GM19324 (cell line): ENCODE results near the gene KLK13.
A peak's percentile ranks its signal among the peaks of the same experiment; 100 is the strongest.

ENCODE experiments used
- ATAC-seq: cut with Tn5 transposase; IDR thresholded peaks from one replicate; pipeline ENCODE4 v1.9.1; 2021; ENCODE audit warnings: mild to moderate bottlenecking, moderate library complexity; ENCODE audit not compliant: unreplicated experiment, low FRiP score

Gene KLK13, protein sequence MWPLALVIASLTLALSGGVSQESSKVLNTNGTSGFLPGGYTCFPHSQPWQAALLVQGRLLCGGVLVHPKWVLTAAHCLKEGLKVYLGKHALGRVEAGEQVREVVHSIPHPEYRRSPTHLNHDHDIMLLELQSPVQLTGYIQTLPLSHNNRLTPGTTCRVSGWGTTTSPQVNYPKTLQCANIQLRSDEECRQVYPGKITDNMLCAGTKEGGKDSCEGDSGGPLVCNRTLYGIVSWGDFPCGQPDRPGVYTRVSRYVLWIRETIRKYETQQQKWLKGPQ

DNA sequence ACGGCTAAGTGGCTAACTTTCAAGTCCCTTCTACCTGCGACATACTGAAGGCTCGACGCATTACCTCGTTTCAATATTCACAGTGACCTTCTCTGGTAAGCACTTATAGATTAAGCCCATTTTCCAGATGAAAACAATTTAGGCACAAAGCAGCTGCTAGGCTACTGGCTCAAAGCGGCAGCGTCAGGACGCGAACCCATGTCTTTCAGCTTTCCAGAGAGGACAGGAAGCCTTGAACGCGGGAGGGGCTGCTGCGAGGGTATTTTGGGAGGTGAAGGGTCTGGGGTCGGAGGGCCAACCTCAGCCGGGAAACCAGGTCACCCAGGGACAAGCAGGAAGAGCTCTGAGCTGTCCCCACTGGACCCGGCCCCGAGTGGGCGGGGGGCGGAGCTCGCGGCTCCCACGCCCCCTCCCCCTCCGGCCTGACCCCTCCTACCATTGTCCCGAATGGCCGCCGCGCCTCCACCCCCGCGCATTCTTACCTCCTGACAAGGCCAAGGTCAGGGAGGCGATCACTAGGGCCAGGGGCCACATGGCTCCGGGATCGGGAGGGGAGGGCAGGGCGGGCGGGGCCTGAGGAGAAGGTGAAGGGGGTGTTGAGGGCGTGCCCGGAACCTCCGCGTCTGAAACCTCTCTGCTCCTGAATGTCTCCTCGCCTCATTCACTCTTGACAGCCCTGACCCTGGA lies at the start of gene KLK13:
KLK13 (minus strand) TSS at position 559 of the 687 bp plus-strand sequence; CDS start at position 534, 25 bp downstream.
- no peak for ATAC-seq

DNA sequence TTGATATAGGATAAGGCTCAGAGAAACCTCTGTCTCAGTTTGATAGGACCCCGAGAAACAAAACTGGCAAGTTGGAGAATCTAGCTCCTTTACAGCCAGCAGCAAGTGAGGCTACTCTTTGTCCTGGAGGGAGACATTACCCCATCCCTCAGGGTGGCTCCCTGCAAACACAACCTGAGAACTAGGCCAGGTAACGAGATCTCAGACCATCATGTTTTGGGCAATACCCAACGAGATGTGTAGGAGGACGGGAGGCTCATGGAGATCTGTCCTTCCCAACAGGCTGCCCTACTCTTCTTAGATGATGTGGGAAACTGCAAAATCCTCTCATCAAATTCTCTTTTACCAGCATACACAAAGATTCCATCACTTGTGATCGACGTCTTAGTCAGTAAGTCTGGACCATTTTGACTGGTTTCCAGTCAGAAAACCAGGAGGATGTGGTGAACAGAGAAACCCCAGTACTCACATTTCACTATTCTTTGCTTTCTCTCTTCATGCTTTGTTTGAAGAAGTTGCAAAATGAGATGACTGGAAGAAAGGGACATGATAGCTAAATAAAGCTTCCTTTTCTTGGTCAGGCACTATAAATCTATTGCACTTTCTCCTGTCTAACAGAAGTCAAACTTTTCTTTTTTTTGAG lies 49.3 kb upstream of the KLK13 start:
- no peak for ATAC-seq

DNA sequence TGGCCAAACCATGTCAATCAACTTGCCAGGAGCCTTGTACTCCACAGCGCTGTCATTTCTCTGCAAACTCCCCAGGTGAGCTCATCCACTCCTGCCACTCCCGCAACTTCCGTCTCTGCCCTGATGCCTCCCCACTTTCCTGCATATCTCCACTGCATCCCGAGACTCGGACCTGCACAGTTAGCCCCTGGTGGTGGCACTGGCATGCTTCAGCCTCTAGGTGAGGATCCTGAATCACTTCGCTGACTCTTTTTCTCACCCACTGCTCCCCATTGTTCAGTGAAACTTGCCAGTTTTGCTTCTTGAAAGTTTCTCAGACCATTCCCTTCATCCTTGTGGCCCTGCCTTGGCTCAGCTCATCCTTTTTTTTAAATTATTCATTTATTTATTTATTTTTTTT lies 46.7 kb upstream of the KLK13 start:
- no peak for ATAC-seq

DNA sequence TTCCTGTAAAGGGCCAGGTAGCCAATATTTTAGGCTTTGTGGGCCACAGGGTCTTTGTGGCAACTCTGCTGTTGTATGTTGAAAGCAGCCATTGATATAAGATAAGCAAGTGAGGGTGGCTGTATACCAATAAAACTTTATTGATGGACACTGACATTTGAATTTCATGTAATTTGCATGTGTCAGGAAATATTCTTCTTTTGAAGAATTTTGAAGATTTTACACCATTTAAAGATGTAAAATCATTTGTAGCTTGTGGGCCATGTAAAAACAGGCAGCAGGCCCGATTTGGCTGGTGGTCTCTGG lies 45.7 kb upstream of the KLK13 start:
- ATAC-seq: no peak

DNA sequence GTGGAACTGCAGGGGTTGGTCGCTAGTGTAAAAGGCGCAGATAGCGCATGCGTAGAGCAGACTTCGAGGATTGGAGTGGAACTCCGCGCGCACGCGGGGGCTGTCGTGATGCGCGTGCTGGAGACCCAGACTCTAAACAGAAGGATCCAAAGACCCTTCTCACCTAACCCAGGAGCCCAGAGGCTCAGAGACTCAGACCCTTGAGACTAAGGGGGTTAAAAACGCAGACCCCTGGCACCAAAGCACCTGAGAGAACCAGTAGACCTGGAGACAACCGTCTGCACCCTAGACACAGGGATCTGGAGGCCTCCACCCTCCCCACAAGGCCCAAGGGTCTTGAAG lies 43.9 kb upstream of the KLK13 start:
- peak; percentile 48 for ATAC-seq

DNA sequence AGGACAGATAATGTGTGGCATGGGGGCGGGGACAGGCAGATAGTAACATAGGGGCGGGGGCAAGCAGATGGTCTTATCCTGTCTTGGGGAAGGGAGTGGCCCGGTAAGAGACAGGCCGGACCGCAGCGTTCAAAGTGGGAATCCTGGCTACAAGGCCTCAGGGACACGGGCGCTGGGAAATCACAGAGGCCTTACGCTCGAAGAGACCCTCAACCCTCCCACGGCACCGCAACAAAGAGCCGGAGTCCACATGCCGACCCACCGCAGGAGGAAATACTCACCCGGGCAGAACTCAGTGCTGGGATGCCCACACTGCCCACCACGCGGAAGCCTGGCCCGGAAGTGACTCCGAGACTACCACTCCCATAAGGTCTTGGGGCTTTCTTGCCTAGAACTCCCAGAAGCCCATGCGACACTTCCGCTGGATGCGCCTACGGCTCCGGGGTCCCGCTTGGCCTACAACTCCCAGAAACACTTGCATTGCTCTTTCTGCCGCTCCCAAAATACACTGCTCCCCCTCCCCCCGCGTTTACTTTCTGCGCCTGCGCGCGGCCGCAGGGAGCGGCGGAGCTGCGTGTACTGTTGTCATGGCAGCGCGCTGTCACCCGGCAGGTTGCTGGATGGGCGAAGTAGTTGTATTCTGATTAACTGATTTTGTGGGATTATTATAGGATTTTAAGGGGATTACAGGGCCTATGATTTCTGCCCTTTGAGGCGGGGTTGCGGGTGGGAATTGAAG lies 43.3 kb upstream of the KLK13 start, which contains the start of gene CTU1:
CTU1 (minus strand) TSS at position 344 of the 739 bp plus-strand sequence. CDS start 3,840 bp downstream, outside the sequence.
- ATAC-seq: peak; percentile 96

DNA sequence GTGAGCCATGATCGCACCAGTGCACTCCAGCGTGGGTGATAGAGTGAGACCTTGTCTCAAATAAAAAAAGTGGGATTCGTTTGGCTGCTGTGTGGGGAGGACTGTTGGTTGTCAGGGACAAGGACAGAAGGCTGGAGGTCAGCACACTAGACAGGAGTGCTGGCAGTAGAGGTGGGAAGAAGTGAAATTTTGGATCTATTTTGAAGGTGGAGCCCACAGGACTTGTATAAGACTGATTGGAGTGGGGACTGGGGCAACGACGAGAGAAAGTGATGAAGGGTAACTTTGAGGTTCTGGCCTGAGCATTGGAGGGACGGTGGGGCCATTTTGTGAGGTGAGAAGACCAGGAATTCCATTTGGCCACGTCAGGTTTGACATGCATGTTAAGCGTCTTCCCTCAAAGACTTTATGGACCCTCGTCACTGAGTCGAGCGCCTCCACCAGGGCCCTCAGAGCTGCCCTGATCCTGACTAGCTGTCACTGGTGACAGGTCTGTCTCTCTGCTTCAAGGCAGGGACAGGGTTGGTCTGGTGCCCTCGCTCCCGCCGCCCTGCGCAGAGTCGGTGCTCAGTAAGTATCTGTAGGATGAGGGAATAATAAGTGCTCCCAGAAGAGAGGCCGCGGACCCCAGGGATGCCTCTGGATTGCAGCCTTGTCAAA lies 42.6 kb upstream of the KLK13 start:
- ATAC-seq: no peak

DNA sequence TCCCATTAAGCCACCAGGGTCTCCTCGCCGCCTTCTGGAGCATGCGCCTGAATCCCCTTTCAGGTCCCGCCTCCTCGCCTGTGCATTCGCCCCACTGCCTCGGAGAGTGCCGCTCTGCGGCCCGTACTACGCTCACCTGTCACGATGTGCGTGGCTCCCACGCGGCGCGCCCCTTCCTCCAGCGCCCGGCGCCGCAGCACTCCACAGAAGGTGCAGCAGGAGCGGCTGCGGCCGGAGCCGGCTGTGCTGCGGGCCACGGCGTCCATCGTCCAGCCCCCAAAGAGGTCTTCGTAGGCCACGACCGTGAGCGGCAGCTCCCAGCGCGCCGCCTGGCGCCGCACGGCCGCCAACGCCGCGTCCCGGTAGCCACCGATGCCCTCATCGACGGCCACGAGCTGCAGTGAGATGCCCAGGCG lies 39.0 kb upstream of the KLK13 start:
- ATAC-seq: no peak

DNA sequence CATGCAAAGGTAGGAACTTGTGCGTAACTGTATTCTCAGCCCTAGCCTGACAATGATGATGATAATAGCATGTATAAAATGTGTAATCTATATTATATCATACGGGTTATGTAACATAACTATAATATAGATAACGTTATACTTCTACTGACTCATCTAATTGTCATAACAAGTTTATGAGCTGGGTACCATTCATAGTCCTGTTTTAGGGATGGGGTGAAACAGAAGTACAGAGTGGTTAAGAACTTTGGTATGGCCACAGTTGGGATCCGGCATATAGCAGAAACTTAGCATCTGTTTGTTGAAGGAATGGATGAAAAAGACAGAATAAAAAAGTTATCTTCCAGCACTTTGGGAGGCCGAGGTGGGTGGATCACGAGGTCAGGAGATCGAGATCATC lies 38.1 kb upstream of the KLK13 start:
- no peak for ATAC-seq

DNA sequence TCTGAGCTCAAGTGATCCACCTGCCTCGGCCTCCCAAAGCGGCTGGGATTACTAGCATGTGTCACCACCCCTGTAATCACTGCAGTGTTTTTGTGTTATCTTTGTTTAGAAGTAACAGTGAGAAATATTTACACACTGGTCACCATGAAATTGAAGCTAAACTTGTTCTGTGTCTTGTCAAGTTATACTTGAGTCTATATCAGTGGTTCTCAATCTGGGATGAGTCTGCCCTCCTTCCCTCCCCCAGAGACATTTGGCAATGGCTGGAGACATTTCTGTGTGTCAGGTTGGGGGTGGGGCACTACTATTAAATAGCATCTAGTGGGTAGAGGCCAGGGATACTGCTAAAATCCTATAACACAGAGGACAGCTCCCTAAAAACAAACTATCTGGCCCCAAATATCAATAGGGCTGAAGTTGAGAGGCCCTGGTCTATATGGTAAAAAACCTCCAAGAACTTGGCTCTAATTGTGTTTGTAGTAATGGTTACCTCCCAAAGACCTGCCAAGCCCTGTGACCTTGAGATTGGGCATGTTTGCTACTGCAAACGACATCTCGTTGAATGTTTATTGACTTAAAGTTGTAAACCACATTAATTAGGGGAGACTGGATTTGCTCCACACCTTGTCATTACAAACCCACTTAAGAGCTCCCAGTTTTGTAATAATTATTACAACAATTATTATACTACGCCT lies 36.4 kb upstream of the KLK13 start:
- no peak for ATAC-seq

DNA sequence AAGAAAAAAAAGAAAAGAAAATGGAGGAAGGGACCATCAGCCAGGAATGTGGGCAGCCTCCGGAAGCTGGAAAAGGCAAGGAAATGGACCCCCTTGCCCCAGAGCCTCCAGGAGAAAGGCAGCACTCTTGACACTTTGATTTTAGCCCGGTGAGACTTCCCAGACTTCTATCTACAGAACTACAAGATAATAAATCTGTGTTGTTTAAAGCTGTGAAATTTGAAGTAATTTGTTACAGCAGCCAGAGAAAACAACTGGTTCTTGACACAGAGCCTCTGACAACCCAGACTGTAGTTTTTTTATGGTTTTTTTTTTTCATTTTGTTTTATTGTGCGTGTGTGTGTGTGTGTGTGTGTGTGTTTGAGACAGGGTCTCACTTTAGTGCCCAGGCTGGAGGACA lies 35.7 kb upstream of the KLK13 start:
- ATAC-seq: no peak

DNA sequence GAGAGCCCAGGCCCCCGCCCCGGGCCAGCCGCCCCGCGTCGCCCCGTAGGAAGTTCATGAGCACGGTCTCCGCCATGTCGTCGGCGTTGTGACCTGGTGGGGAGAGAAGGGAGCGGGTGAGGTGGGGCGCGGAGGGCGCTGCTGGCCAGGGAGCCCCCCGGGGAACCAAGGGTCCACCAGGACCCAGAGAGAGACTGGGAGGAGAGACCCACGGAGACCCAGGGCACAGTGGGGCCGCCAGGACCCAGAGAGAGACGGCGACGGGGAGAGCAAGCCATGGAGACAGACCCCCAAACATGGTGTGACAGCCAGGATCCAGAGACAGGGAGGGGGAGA lies 34.1 kb upstream of the KLK13 start:
- no peak for ATAC-seq

DNA sequence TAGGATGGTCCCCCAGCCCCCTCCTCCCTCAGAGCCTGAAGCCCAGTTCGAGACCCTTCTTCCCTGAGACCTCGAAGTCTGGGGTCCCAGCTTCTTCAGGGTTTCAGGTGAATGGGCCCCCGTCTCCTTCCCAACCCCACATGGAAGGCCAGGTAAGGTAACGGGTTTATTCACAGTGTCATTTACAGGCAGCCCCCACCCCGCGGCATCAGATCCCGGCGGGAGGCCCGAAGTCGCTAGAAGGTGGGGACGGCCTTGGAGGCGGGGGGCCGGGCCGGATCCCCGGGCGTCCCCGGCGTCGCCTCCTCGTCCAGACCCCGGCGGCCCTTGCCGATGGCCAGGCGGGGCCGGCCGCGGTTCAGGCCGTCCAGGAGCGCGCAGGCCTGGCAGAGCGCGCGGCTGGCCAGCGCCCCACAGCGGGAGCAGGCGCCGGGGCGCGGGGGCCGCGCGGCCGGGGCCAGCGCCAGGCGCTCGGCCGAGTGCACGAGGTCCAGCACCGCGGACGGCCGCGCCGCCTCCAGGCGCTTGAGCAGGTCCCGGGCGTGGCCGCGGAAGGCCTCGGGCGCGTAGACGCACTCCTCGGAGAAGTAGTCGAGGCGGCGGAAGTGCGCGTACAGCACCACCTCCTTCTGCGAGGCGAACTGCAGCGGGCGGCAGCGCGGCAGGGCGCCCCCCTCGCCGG lies 33.6 kb upstream of the KLK13 start:
- ATAC-seq: no peak

DNA sequence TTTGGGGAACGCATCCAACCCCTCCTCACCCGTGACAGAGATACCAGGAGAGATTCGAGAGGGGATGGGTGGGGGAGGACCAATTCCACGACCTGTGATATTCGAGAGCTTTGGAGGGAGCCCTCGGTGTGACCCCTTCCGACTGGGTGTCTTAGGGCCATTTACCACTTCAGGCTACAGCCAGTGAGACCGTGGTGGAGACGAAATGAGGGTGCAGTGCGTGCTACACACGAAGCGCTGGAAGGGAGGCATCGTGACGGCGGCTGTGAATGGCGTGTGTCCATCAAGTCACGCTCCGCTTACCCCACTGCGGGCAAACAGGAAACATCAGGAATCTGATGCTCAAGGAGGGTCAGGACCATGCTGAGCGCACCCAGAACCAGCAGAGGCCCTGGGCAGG lies 32.9 kb upstream of the KLK13 start:
- no peak for ATAC-seq

DNA sequence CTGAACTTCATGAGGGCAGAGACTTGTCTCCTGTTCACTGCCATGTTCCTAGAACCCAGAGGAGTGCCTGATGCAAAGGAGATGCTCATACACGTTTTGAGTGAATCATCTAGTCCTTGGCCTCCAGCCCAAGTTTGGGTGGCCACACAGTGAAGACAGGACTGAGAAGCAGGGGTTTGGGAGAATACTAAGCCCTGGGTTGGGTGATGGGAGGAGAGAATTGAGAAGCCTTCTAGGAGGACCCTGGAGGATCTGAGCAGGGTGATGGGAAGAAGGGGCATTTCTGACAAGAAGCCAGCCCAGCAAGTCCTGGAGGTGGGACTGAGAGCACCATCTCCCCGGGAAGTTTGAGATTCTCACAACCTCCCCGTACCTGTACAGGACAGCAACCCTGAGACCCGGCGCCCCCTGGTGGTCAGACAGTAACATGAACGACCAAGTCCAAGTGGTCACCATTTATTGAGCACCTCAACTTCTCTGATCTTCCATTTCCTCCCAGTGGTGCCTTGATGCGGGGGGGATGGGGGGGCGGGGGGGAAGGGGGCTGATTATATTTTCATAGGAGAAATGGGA lies 32.4 kb upstream of the KLK13 start:
- no peak for ATAC-seq

DNA sequence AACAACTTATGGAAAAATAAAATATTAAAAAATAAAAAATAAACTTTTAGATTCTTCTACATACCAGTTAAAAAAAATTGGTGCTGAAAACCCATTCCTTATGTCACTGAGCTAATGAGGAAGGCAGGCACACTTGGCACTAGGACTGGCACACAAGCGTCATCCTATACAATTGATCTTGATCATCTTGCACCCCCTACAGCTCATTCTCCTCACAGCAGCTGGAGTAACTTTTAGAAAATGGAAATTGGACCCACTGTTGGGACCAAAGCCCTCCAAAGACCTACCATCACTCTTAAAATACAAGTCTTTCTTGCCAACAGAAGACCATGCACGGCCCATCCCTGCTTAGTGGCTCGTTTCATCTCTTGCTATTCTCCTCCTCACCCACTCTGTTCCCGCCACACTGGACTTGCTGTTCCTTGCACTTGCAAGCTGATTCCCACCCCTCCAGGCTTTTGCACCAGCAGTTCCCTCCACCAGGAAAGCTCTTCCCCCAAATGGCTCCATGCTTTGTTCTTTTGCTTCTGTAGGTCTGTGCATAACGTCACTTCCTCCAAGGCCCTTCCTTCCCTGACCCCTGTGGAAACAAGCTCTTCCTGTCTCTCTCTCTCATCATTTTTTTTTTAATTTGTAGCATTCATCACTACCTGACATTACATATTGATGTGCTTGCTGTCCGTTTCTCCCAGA lies 31.7 kb upstream of the KLK13 start:
- ATAC-seq: no peak

DNA sequence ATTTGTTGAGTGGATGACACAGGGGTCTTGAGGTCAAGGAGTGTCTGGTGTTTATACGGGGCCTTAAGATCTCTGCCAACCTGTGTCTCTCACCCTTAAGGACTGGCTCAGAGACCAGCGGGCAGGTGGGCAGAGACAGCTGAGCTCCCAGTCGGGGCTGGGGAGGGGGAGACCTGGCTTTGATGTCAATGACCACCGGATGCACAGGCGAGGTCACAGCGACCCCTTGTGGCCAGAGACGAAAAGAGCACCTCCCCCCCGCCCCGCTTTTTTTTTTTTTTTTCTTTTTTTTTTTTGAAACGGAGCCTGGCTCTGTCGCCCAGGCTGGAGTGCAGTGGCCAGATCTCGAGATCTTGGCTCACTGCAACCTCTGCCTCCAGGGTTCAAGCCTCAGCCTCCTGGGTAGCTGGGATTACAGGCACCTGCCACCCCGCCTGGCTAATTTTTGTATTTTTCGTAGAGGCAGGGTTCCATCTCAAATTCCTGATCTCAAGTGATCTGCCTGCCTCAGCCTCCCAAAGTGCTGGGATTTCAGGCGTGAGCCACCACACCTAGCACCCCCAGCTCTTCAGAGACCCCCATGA lies 29.9 kb upstream of the KLK13 start:
- no peak for ATAC-seq

DNA sequence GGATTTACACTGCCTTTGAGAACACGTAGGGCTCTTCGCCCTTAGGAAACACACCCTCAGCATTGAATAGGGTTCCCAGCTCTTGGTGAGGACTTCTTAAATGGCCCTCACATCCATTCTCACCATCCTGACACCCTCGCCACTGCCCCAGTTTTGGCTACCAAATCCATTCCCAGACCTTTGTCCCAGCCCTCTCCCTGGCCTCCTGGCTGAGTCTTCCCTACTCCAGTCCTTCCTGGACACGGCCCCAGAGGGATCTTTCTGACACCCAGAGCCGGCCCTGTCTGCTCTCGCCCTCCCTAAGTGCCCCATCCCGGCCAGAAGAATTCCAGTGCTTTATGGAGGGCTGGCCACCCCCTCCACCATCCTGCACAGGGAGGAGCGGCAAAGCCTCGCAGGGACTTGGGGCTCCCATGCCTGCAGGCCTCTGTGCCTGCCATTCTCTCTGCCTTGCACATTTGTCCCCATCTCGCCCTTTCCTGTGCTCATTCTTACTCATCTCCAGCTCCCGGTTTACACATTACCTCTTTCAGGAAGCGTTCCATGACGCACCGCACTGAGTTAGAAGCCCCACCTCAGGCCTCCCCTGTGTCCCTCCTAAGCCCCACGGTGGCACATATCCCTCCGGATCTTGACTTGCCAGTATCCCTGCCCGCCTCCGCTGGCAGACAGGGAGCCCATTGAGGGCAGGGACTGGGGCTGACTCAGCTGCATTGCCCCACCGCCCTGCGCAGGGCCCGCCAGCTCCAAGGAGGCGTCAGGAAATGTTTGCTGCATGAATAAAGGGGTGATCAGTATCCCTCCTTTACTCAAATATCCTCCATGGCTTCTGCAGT lies 28.8 kb upstream of the KLK13 start:
- no peak for ATAC-seq
